Measurements from ENCODE around the gene SHC2. TPM values are rescaled to one million over a fixed set of nuclear protein-coding genes. Genes with fewer than 3 reads are reported as not detected.

SHC2 gene
- total RNA-seq, 4 donors from 2014 or later: 7.3 to 20.2 (median 8.9) TPM

GRCh38 chr19:391726-392374 lies 69.0 kb downstream of the SHC2 start:
- TF ChIP-seq CTCF (IDR thresholded peaks at IDR 0.05; ENCODE audit: low read depth): no peak

GRCh38 chr19:391207-391557 lies 69.7 kb downstream of the SHC2 start:
- TF ChIP-seq CTCF (IDR thresholded peaks at IDR 0.05; ENCODE audit: low read depth): no peak

GRCh38 chr19:390386-391206 lies 70.2 kb downstream of the SHC2 start:
- no peak for TF ChIP-seq CTCF (IDR thresholded peaks at IDR 0.05; ENCODE audit: low read depth)

- no peak for TF ChIP-seq CTCF (IDR thresholded peaks at IDR 0.05; ENCODE audit: low read depth)
These were observed 70.9 kb downstream of the SHC2 start for GRCh38 chr19:389935-390289.

- no peak for TF ChIP-seq CTCF (IDR thresholded peaks at IDR 0.05; ENCODE audit: low read depth)
These were observed 71.4 kb downstream of the SHC2 start for GRCh38 chr19:389255-389934.

GRCh38 chr19:388691-389090 lies 72.1 kb downstream of the SHC2 start:
- TF ChIP-seq CTCF (IDR thresholded peaks at IDR 0.05; ENCODE audit: low read depth): no peak

GRCh38 chr19:387777-388176 lies 73.1 kb downstream of the SHC2 start:
- TF ChIP-seq CTCF (IDR thresholded peaks at IDR 0.05; ENCODE audit: low read depth): no peak
